ENCODE measurements around the gene VAMP1. TPM values are rescaled to one million over a fixed set of nuclear protein-coding genes. Genes with fewer than 3 reads are reported as not detected.

Gene VAMP1
- total RNA-seq, 1 experiment from 2014 or later: 9.1 TPM

GRCh38 chr12:6451348-6452244 is 18.9 kb downstream of the VAMP1 start, which contains the start of gene TAPBPL:
TSS of gene TAPBPL (plus strand) at chr12:6452042. CDS start at chr12:6452249, 207 bp downstream.
- BruUV-seq (replicated peaks): TSS peak; percentile 19
- DNase-seq: peak; percentile 70 to 85
- Histone ChIP-seq H3K4me2 (peak within 1 kb of the TSS; percentile 98), H3K9me3 (ENCODE audit: insufficient read depth, low read depth) (no peaks in the 10 kb centered on the region), H3K9me2 (ENCODE audit: insufficient read depth) (no peaks in the 10 kb centered on the region), H3K36me3 (ENCODE audit: low read depth) (no peaks in the 10 kb centered on the region), H3K27ac (peak within 1 kb of the TSS; percentile 52), H4K20me1 (ENCODE audit: insufficient read depth) (no peaks in the 10 kb centered on the region), H3F3A (ENCODE audit: insufficient read depth, low read depth) (no peaks in the 10 kb centered on the region; the same call in 1 of the 2 replicates), H3K4me1 (replicated peaks; ENCODE audit: insufficient read depth) (peaks cover 13% of the 10 kb centered on the region), H3K27me3 (ENCODE audit: insufficient read depth, low read depth) (no peaks in the 10 kb centered on the region), H3K4me3 (peak within 1 kb of the TSS; percentile 63), H2AFZ (peak within 1 kb of the TSS; percentile 99), H3K79me2 (ENCODE audit: low read depth) (no peaks in the 10 kb centered on the region)
- TF ChIP-seq, protein P1, sequence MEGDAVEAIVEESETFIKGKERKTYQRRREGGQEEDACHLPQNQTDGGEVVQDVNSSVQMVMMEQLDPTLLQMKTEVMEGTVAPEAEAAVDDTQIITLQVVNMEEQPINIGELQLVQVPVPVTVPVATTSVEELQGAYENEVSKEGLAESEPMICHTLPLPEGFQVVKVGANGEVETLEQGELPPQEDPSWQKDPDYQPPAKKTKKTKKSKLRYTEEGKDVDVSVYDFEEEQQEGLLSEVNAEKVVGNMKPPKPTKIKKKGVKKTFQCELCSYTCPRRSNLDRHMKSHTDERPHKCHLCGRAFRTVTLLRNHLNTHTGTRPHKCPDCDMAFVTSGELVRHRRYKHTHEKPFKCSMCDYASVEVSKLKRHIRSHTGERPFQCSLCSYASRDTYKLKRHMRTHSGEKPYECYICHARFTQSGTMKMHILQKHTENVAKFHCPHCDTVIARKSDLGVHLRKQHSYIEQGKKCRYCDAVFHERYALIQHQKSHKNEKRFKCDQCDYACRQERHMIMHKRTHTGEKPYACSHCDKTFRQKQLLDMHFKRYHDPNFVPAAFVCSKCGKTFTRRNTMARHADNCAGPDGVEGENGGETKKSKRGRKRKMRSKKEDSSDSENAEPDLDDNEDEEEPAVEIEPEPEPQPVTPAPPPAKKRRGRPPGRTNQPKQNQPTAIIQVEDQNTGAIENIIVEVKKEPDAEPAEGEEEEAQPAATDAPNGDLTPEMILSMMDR (conservative IDR thresholded peaks at IDR 0.05): no peak
- ChIA-PET POLR2A (ENCODE audit: unreplicated experiment) (interaction anchor here (0.5 to 0.6 kb wide), 3 partner anchors 13 to 335 kb away, joined by 3 to 4 read pairs (median 3); no protein-coding TSS in a partner anchor), CTCF (interaction anchor here (0.6 to 0.7 kb wide), 3 partner anchors 10 to 462 kb away, joined by 3 to 4 read pairs (median 3); no protein-coding TSS in a partner anchor)
- intact Hi-C loops (cut with micrococcal nuclease; ENCODE audit: unreplicated experiment): loop anchor here (1.0 to 2.0 kb wide), 3 partner anchors 21 to 115 kb away; no protein-coding TSS in a partner anchor

DNA sequence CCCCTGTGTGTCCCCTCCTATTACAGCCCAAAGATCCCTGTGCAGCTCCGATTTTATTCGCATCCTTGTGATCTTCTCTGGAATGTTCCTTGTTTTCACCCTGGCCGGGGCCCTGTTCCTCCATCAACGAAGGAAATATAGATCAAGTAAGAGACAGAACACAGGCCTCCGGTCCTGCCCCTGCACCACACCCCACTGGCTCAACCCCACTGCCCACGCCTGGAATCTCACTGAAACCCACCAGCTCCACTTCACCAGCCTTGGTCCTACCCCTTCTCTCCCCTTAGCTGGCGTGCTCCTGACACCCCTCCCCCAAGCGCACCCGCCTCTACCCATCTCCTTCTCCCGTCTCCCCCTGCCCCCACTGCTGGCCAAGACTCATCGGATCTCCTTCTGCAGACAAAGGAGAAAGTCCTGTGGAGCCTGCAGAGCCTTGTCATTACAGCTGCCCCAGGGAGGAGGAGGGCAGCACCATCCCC is 19.6 kb downstream of the VAMP1 start:
- Histone ChIP-seq H3K27me3 (ENCODE audit: insufficient read depth, low read depth) (no peaks in the 10 kb centered on the region), H3K79me2 (ENCODE audit: low read depth) (no peaks in the 10 kb centered on the region), H3K9me2 (ENCODE audit: insufficient read depth) (no peaks in the 10 kb centered on the region), H3K27ac (no peak overlapping the region), H2AFZ (peak overlapping the region; percentile 99), H4K20me1 (ENCODE audit: insufficient read depth) (no peaks in the 10 kb centered on the region), H3K4me3 (no peak overlapping the region), H3F3A (ENCODE audit: insufficient read depth, low read depth) (no peaks in the 10 kb centered on the region; the same call in 1 of the 2 replicates), H3K4me2 (peak overlapping the region; percentile 98), H3K4me1 (replicated peaks; ENCODE audit: insufficient read depth) (peaks cover 13% of the 10 kb centered on the region), H3K9me3 (ENCODE audit: insufficient read depth, low read depth) (no peaks in the 10 kb centered on the region), H3K36me3 (ENCODE audit: low read depth) (no peaks in the 10 kb centered on the region)
- intact Hi-C loops (cut with micrococcal nuclease; ENCODE audit: unreplicated experiment): loop anchor here (1.0 kb wide), 2 partner anchors 21 to 74 kb away; no protein-coding TSS in a partner anchor
- ChIA-PET POLR2A (ENCODE audit: unreplicated experiment) (interaction anchor here (0.6 kb wide), 2 partner anchors 44 to 237 kb away, joined by 3 to 8 read pairs; no protein-coding TSS in a partner anchor), CTCF (interaction anchor here (0.7 kb wide), 1 partner anchor 10 kb away, joined by 3 read pairs; no protein-coding TSS in a partner anchor)
- no TSS peak for BruUV-seq (replicated peaks)
- TF ChIP-seq EZH2 (IDR thresholded peaks at IDR 0.05; ENCODE audit: low read depth): no peak
- TF ChIP-seq, protein P1 (conservative IDR thresholded peaks at IDR 0.05): no peak
- DNase-seq: no peak

DNA sequence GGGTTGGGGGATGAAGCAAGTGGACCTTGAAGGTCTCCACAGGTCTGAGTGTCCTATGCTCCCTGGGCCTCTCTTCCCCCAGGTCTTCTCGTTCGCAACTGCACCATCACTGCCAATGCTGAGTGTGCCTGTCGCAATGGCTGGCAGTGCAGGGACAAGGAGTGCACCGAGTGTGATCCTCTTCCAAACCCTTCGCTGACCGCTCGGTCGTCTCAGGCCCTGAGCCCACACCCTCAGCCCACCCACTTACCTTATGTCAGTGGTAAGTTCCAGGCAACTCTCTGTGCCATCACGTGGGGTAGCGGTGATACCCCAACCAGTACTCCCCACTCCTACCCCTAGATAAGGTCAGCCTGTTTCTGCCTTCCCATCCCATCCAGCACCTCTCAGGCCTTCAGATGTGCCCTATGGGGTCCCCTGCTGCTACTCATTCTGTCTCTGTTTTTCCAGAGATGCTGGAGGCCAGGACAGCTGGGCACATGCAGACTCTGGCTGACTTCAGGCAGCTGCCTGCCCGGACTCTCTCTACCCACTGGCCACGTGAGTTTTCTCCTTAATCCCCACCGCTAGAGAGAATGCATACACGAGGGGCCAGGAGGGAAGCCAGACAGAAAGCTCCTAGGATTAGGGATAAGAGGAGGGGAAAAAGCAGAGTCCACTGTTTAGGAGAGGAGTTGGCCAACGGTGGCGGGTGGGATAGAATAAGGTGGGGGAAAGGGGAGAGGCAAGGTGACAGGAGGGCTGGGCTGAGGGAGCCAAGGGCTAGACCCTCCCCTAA is 20.2 kb downstream of the VAMP1 start:
- BruUV-seq (replicated peaks): TSS peak; percentile 30
- CTCF ChIA-PET: interaction anchor here (0.6 kb wide), 1 partner anchor 26 kb away, joined by 4 read pairs; no protein-coding TSS in a partner anchor

More for the DNA sequence above, 20.2 kb downstream of the VAMP1 start:
- Histone ChIP-seq H3K4me2 (no peak overlapping the region), H3K4me1 (replicated peaks; ENCODE audit: insufficient read depth) (peaks cover 13% of the 10 kb centered on the region), H3K9me2 (ENCODE audit: insufficient read depth) (no peaks in the 10 kb centered on the region), H2AFZ (no peak overlapping the region), H3K79me2 (ENCODE audit: low read depth) (no peaks in the 10 kb centered on the region), H3K4me3 (no peak overlapping the region), H3K27me3 (ENCODE audit: insufficient read depth, low read depth) (no peaks in the 10 kb centered on the region), H3K9me3 (ENCODE audit: insufficient read depth, low read depth) (no peaks in the 10 kb centered on the region), H3F3A (ENCODE audit: insufficient read depth, low read depth) (no peaks in the 10 kb centered on the region; the same call in 1 of the 2 replicates), H3K27ac (no peak overlapping the region), H4K20me1 (ENCODE audit: insufficient read depth) (no peaks in the 10 kb centered on the region), H3K36me3 (ENCODE audit: low read depth) (no peaks in the 10 kb centered on the region)
- no peak for TF ChIP-seq EZH2 (IDR thresholded peaks at IDR 0.05; ENCODE audit: low read depth)
- TF ChIP-seq, protein P1 (conservative IDR thresholded peaks at IDR 0.05): no peak
- POLR2A ChIA-PET (ENCODE audit: unreplicated experiment): interaction anchor here (0.6 kb wide), 1 partner anchor 44 kb away, joined by 8 read pairs; no protein-coding TSS in a partner anchor
- intact Hi-C loops (cut with micrococcal nuclease; ENCODE audit: unreplicated experiment): no loop called here
- no peak for DNase-seq
